GM21576 (cell line): Measurements from ENCODE around the gene PGLYRP2.
"Not testable (repeated sequence)": the region's sequence is repeated elsewhere in the genome, so short reads cannot be mapped to it uniquely, and the experiment has no call there.

Experiments used
- ATAC-seq: cut with Tn5 transposase; IDR thresholded peaks from one replicate; pipeline ENCODE4 v1.9.1; 2021; ENCODE audit warnings: mild to moderate bottlenecking, moderate library complexity; ENCODE audit not compliant: unreplicated experiment

The PGLYRP2 gene

GRCh38 chr19:15488489-15489226, 9.4 kb upstream of the PGLYRP2 start:
- ATAC-seq, result no peak

- no peak for ATAC-seq
Observed at GRCh38 chr19:15487038-15487437, 7.7 kb upstream of the PGLYRP2 start.

- not testable (repeated sequence) for ATAC-seq
Observed at GRCh38 chr19:15485768-15486167, 6.5 kb upstream of the PGLYRP2 start.

GRCh38 chr19:15480996-15481395, 1.7 kb upstream of the PGLYRP2 start:
- ATAC-seq, result not testable (repeated sequence)

GRCh38 chr19:15476325-15476724, 3.0 kb downstream of the PGLYRP2 start:
- ATAC-seq, result no peak

- ATAC-seq, result no peak
Observed at GRCh38 chr19:15475611-15476010, 3.7 kb downstream of the PGLYRP2 start.

GRCh38 chr19:15475169-15475568, 4.1 kb downstream of the PGLYRP2 start:
- ATAC-seq, result no peak

GRCh38 chr19:15473821-15474220, 5.5 kb downstream of the PGLYRP2 start:
- ATAC-seq, result not testable (repeated sequence)

GRCh38 chr19:15471639-15472101, 7.6 kb downstream of the PGLYRP2 start:
- no peak for ATAC-seq

GRCh38 chr19:15469513-15470297, 9.6 kb downstream of the PGLYRP2 start:
- no peak for ATAC-seq

- no peak for ATAC-seq
Observed at GRCh38 chr19:15468675-15469512, 10.4 kb downstream of the PGLYRP2 start.

- no peak for ATAC-seq
Observed at GRCh38 chr19:15467734-15468214, 11.5 kb downstream of the PGLYRP2 start.

- peak; percentile 61 for ATAC-seq
Observed at GRCh38 chr19:15466851-15467733, 12.2 kb downstream of the PGLYRP2 start.

GRCh38 chr19:15464394-15465385, 14.6 kb downstream of the PGLYRP2 start, which contains the start of gene RASAL3:
Gene RASAL3, minus strand, starts transcription at chr19:15464544. Its CDS starts 186 bp downstream, at chr19:15464358.
- ATAC-seq, result peak; percentile 36

GRCh38 chr19:15463861-15464371, 15.4 kb downstream of the PGLYRP2 start:
- no peak for ATAC-seq

GRCh38 chr19:15461694-15462093, 17.6 kb downstream of the PGLYRP2 start:
- no peak for ATAC-seq

- no peak for ATAC-seq
Observed at GRCh38 chr19:15457701-15458484, 21.4 kb downstream of the PGLYRP2 start.
